IMR-90 (cell line): ENCODE results near the gene MT1G. TPM values are rescaled to one million over a fixed set of nuclear protein-coding genes. Genes with fewer than 3 reads are reported as not detected.

Experiments
- ATAC-seq: fragments of 200-7000 bp; cut with Tn5 transposase; 2 replicates; pipeline ENCODE4 v1.9.1; 2020; ENCODE audit warnings: low read depth, mild to moderate bottlenecking, moderate library complexity
- BruUV-seq: library from RNA; stranded (reverse); fragments of 400-500 nt; replicated peaks from 2 replicates; lab custom pipeline; 2021; lab: Mats Ljungman, UMichigan
- CTCF ChIA-PET: fragments of 300-600 bp; formaldehyde crosslinking; extraction: SDS; loops from one replicate; lab custom pipeline; 2021; ENCODE audit warnings: antibody characterized with exemption; lab: Yijun Ruan, JAX
- POLR2A ChIA-PET: fragments of 300-600 bp; sonication (Branson Sonifier 250); formaldehyde crosslinking; loops from one replicate; lab custom pipeline; 2022; ENCODE audit warnings: antibody characterized with exemption; ENCODE audit not compliant: unreplicated experiment; lab: Charles Lee
- DNase-seq: peaks from one replicate; pipeline ENCODE4 v3.0.0; 2013
- H2AFZ ChIP-seq: replicated peaks from 2 replicates; pipeline ENCODE3; 2013; ENCODE audit warnings: low read length, mild to moderate bottlenecking; ENCODE audit not compliant: poor library complexity
- H2AK5ac ChIP-seq: 2 replicates; pipeline ENCODE4 v1.6.1; 2013; ENCODE audit warnings: low read depth, low read length, inconsistent platforms
- H2AK9ac ChIP-seq: replicated peaks from 2 replicates; pipeline ENCODE3; 2013; ENCODE audit warnings: mild to moderate bottlenecking, low read depth, low read length, moderate library complexity; ENCODE audit not compliant: poor library complexity
- H2BK120ac ChIP-seq: 2 replicates; pipeline ENCODE4 v1.6.1; 2013; ENCODE audit warnings: low read depth, low read length, inconsistent platforms
- H2BK15ac ChIP-seq: 3 replicates; pipeline ENCODE4 v1.6.1; 2013; ENCODE audit warnings: low read depth, low read length, inconsistent platforms
- H2BK20ac ChIP-seq: 2 replicates; pipeline ENCODE4 v1.6.1; 2013; ENCODE audit warnings: low read depth, mild to moderate bottlenecking, inconsistent platforms, low read length, moderate library complexity
- H2BK5ac ChIP-seq: 2 replicates; pipeline ENCODE4 v1.6.1; 2013; ENCODE audit warnings: mild to moderate bottlenecking, low read depth, low read length, inconsistent platforms; ENCODE audit not compliant: poor library complexity, severe bottlenecking
- H3K14ac ChIP-seq: replicated peaks from 2 replicates; pipeline ENCODE4 v1.6.1; 2013; ENCODE audit warnings: low read depth, low read length, inconsistent platforms
- H3K18ac ChIP-seq: 2 replicates; pipeline ENCODE4 v1.6.1; 2013; ENCODE audit warnings: low read depth, low read length, control low read depth
- H3K23ac ChIP-seq: 2 replicates; pipeline ENCODE4 v1.6.1; 2013; ENCODE audit warnings: low read depth, low read length, inconsistent platforms
- H3K27ac ChIP-seq: 2 replicates; pipeline ENCODE4 v1.5.1; 2013; ENCODE audit warnings: mild to moderate bottlenecking, control low read depth, low read length; ENCODE audit not compliant: insufficient read depth
- H3K27me3 ChIP-seq: 2 replicates; pipeline ENCODE4 v1.6.1; 2013; ENCODE audit warnings: low read length; ENCODE audit not compliant: control insufficient read depth, insufficient read depth
- H3K36me3 ChIP-seq: 2 replicates; pipeline ENCODE4 v1.6.1; 2013; ENCODE audit warnings: low read length, mixed read lengths; ENCODE audit not compliant: control insufficient read depth, insufficient read depth
- H3K4ac ChIP-seq: 2 replicates; pipeline ENCODE4 v1.6.1; 2013; ENCODE audit warnings: low read depth, low read length, inconsistent platforms
- H3K4me1 ChIP-seq: 2 replicates; pipeline ENCODE4 v1.6.1; 2013; ENCODE audit warnings: low read length, mixed read lengths; ENCODE audit not compliant: control insufficient read depth, insufficient read depth
- H3K4me2 ChIP-seq: 2 replicates; pipeline ENCODE4 v1.6.1; 2013; ENCODE audit warnings: low read depth, mild to moderate bottlenecking, control low read depth, low read length, moderate library complexity
- H3K4me3 ChIP-seq: 2 replicates; pipeline ENCODE4 v1.5.1; 2013; ENCODE audit warnings: low read depth, mild to moderate bottlenecking, control low read depth, low read length, moderate library complexity; ENCODE audit not compliant: insufficient read depth
- H3K56ac ChIP-seq: 2 replicates; pipeline ENCODE4 v1.6.1; 2013; ENCODE audit warnings: low read length, inconsistent platforms; ENCODE audit not compliant: insufficient read depth; ENCODE audit errors: extremely low read depth
- H3K79me1 ChIP-seq, 2 experiments: 2 replicates each; pipeline ENCODE4 v1.6.1; 2013; ENCODE audit warnings: low read length in 2 of 2, inconsistent platforms in 1 of 2, low read depth in 1 of 2
- H3K9ac ChIP-seq: 2 replicates; pipeline ENCODE4 v1.6.1; 2013; ENCODE audit warnings: low read depth, low read length, control low read depth
- H3K9me1 ChIP-seq: 2 replicates; pipeline ENCODE4 v1.6.1; 2013; ENCODE audit warnings: low read length, inconsistent platforms; ENCODE audit not compliant: insufficient read depth
- H3K9me3 ChIP-seq: 2 replicates; pipeline ENCODE4 v1.6.1; 2013; ENCODE audit warnings: low read length; ENCODE audit not compliant: control insufficient read depth, insufficient read depth
- H4K20me1 ChIP-seq: 2 replicates; pipeline ENCODE4 v1.6.1; 2013; ENCODE audit warnings: low read length, inconsistent platforms; ENCODE audit not compliant: insufficient read depth
- H4K5ac ChIP-seq: 2 replicates; pipeline ENCODE4 v1.6.1; 2013; ENCODE audit warnings: mild to moderate bottlenecking, low read depth, low read length, control low read depth
- H4K8ac ChIP-seq, 2 experiments: 2 replicates each; pipeline ENCODE4 v1.6.1; 2013; ENCODE audit warnings: low read depth in 2 of 2, low read length in 2 of 2, control low read depth in 1 of 2, inconsistent platforms in 1 of 2
- H4K91ac ChIP-seq: 2 replicates; pipeline ENCODE4 v1.6.1; 2013; ENCODE audit warnings: low read depth, low read length, inconsistent platforms; ENCODE audit not compliant: insufficient read depth
- MXI1 ChIP-seq: IDR thresholded peaks from 2 replicates; pipeline ENCODE4 v1.6.1; 2012; ENCODE audit warnings: low read depth, mild to moderate bottlenecking, low read length, moderate library complexity, borderline replicate concordance
- NFE2L2 ChIP-seq: fragments of 150-350 bp; IDR thresholded peaks from 2 replicates; pipeline ENCODE4 v1.6.1; 2016; ENCODE audit warnings: low read depth, mild to moderate bottlenecking, low read length
- RAD21 ChIP-seq: IDR thresholded peaks from 2 replicates; pipeline ENCODE4 v1.6.1; 2012; ENCODE audit warnings: low read length, improper control_type of control experiment
- RFX5 ChIP-seq: IDR thresholded peaks from 2 replicates; pipeline ENCODE4 v1.8.0; 2012; ENCODE audit warnings: low read depth, mild to moderate bottlenecking, low read length, moderate library complexity
- SMC3 ChIP-seq: fragments of 150-350 bp; IDR thresholded peaks from 2 replicates; pipeline ENCODE4 v1.6.1; 2016; ENCODE audit warnings: low read depth, mild to moderate bottlenecking, antibody characterized with exemption, low read length, moderate library complexity
- WGBS, 2 experiments: methylation state at CpG; one replicate each; pipeline versions ENCODE4 v1.1.5 to v1.1.7; 2013; ENCODE audit warnings: missing lambda C conversion rate in 2 of 2; ENCODE audit not compliant: insufficient read length in 1 of 2; ENCODE audit errors: extremely low coverage in 2 of 2; 5-methylcytosine and 5-hydroxymethylcytosine counted together
- dilution Hi-C: fragments of 300-500 bp; cut with HindIII; formaldehyde crosslinking; loops from one replicate; pipeline ENCODE4 v1.14.3; 2018; ENCODE audit warnings: low sequenced_read_pairs; ENCODE audit not compliant: unreplicated experiment
- in situ Hi-C: fragments of 300-500 bp; cut with MboI; formaldehyde crosslinking; loops from 3 replicates; pipeline ENCODE4 v1.14.3; 2019; ENCODE audit warnings: low sequenced_read_pairs, inconsistent platforms, mixed read lengths
- intact Hi-C: fragments of 100-400 bp; cut with micrococcal nuclease; formaldehyde crosslinking; loops from 2 replicates; pipeline ENCODE4 v1.10.0; 2022
- polyA plus RNA-seq, 3 experiments: library from polyadenylated mRNA; depleted of rRNA; stranded (reverse); fragments of >200 nt; gene quantifications; 2 replicates each; pipeline ENCODE4 v1.2.3, GENCODE V29; 2012; ENCODE audit warnings: low replicate concordance in 1 of 3
- total RNA-seq: library from RNA; depleted of rRNA; stranded (reverse); fragments of >200 nt; gene quantifications from 2 replicates; pipeline ENCODE4 v1.2.3, GENCODE V29; 2012
- TF ChIP-seq, protein P1 (sequence below): fragments of 150-350 bp; IDR thresholded peaks from 2 replicates; pipeline ENCODE4 v1.6.1; 2016; ENCODE audit warnings: low read depth, mild to moderate bottlenecking, low read length, moderate library complexity, borderline replicate concordance

Gene MT1G
- total and polyA plus RNA-seq, 2 of the 4 experiments (the other 2 are of a cell fraction): 0.48 TPM; not detected in 1

DNA sequence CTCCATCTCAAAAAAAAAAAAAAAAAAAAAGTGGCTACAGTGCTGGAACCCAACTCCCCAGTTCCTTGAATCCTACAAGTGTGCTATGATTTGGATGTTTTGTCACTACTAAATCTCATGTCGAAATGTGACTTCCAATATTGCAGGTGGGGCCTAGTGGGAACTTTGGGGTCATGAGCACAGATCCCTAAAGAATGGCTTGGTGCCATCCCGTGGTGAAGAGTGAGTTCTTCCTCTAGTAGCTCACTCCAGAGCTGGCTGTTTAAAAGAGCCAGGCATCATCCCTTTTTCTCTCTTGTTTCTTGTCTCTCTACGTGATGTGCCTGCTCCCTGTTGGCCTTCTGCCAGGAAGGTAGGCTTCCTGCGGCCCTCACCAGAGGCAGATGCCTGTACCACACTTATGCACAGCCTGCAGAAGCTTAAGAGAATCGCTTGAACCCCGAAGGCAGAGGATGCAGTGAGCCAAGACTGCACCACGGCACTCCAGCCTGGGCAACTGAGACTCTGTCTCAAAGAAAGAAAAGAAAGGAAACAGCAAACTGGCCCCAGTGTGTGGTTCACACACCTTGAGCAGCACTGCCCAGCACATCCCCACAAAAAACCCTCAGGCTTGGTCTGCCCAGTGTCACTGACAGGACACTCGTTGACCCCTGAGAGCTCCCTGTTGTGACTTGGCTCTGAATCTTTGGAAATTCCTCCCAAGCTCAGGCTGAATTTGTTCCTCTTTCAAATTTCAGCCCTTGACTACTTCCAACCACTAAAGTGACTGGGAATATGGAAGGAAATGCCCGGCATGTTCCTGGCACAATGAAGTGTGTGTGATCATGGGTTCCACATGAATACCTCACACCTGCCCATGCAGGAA lies 39.1 kb downstream of the MT1G start:
- Histone ChIP-seq H3K27me3 (peaks cover 27% of the 10 kb centered on the region), H3K36me3 (no peaks in the 10 kb centered on the region), H2BK120ac (no peak overlapping the region), H2AK9ac (no peak overlapping the region), H3K9me3 (no peaks in the 10 kb centered on the region), H3K9ac (no peak overlapping the region), H3K27ac (no peak overlapping the region), H3K4ac (no peak overlapping the region; the same call in 1 of the 2 replicates), H2BK15ac (0 out of 3 replicates have a peak overlapping the region, but pooled peaks have one; percentile 60), H3K56ac (no peak overlapping the region), H3K9me1 (peaks cover 4% of the 10 kb centered on the region; the same call in 1 of the 2 replicates), H4K91ac (no peak overlapping the region), H4K8ac (no peak overlapping the region), H3K14ac (no peak overlapping the region), H2BK5ac (no peak overlapping the region), H3K18ac (no peak overlapping the region), H3K4me3 (no peak overlapping the region), H2AFZ (peak overlapping the region; percentile 33), H3K4me1 (peaks cover 17% of the 10 kb centered on the region), H3K79me1 (peaks cover 3 to 13% of the 10 kb centered on the region in 2 experiments; a peak in 3 of 4 replicates), H2AK5ac (no peak overlapping the region), H3K23ac (no peak overlapping the region), H4K5ac (no peak overlapping the region), H4K20me1 (no peaks in the 10 kb centered on the region), H2BK20ac (no peak overlapping the region), H3K4me2 (no peak overlapping the region)
- no TSS peak for BruUV-seq
- dilution Hi-C loops: no loop called here
- CTCF ChIA-PET: no interaction called here
- in situ Hi-C loops: no loop called here
- ATAC-seq (no peak), DNase-seq (no peak)
- POLR2A ChIA-PET: no interaction called here
- WGBS, 2 experiments: 76% methylated on average over 3 of the region's 9 CpGs; no CpG with 5 or more reads in 1 of the 2 experiments
- TF ChIP-seq RAD21 (no peak), RFX5 (no peak), NFE2L2 (no peak), MXI1 (no peak), SMC3 (no peak)
- TF ChIP-seq, protein P1, sequence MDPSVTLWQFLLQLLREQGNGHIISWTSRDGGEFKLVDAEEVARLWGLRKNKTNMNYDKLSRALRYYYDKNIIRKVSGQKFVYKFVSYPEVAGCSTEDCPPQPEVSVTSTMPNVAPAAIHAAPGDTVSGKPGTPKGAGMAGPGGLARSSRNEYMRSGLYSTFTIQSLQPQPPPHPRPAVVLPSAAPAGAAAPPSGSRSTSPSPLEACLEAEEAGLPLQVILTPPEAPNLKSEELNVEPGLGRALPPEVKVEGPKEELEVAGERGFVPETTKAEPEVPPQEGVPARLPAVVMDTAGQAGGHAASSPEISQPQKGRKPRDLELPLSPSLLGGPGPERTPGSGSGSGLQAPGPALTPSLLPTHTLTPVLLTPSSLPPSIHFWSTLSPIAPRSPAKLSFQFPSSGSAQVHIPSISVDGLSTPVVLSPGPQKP: no peak
- intact Hi-C loops: loop anchor here (5.0 kb wide), 1 partner anchor 54 kb away; the partner anchor contains the start of gene MT1X
